SH-SY5Y (cell line): ENCODE measurements around the gene LOXL1.

ENCODE experiments used
- GATA2 ChIP-seq: IDR thresholded peaks from 2 replicates; pipeline ENCODE4 v1.6.1; 2011; ENCODE audit warnings: mild to moderate bottlenecking, low read depth, low read length
- GATA3 ChIP-seq: IDR thresholded peaks from 2 replicates; pipeline ENCODE4 v1.6.1; 2011; ENCODE audit warnings: low read depth, mild to moderate bottlenecking, low read length, moderate library complexity

- TF ChIP-seq GATA2 (no peak), GATA3 (no peak)
Observed at GRCh38 chr15:73952171-73952912, 26.1 kb downstream of the LOXL1 start.
